PC-9 (cell line): ENCODE measurements around the gene PVALB. TPM values are rescaled to one million over a fixed set of nuclear protein-coding genes. Genes with fewer than 3 reads are reported as not detected.
A peak's percentile ranks its signal among the peaks of the same experiment; 100 is the strongest.

Source experiments
- BruUV-seq: library from RNA; stranded (reverse); fragments of 400-500 nt; replicated peaks from 2 replicates; lab custom pipeline; 2021; lab: Mats Ljungman, UMichigan
- CTCF ChIA-PET: fragments of 300-600 bp; sonication (Branson Sonifier 250); formaldehyde crosslinking; loops from one replicate; lab custom pipeline; 2022; ENCODE audit warnings: antibody characterized with exemption; lab: Charles Lee
- POLR2A ChIA-PET: fragments of 300-600 bp; sonication (Branson Sonifier 250); formaldehyde crosslinking; loops from one replicate; lab custom pipeline; 2022; ENCODE audit warnings: antibody characterized with exemption; ENCODE audit not compliant: unreplicated experiment; lab: Charles Lee
- DNase-seq, 2 experiments: peaks; one replicate each; pipeline versions ENCODE4 v3.0.0 to v3.0.0-alpha.2; 2015 to 2022; ENCODE audit warnings: mixed read lengths in 1 of 2
- H2AFZ ChIP-seq: fragments of 200-600 bp; sonication (generic); 2 replicates; pipeline ENCODE4 v1.8.1; 2017; ENCODE audit warnings: antibody characterized with exemption
- H3F3A ChIP-seq: fragments of 200-600 bp; sonication (generic); 2 replicates; pipeline ENCODE4 v1.8.1; 2017; ENCODE audit warnings: antibody characterized with exemption, mild to moderate bottlenecking, low read depth; ENCODE audit not compliant: insufficient read depth
- H3K27ac ChIP-seq: fragments of 200-600 bp; sonication (generic); 2 replicates; pipeline ENCODE4 v1.6.1; 2016; ENCODE audit warnings: mixed run types
- H3K27me3 ChIP-seq: fragments of 200-600 bp; sonication (generic); 2 replicates; pipeline ENCODE4 v1.6.1; 2016; ENCODE audit warnings: low read depth, mixed run types; ENCODE audit not compliant: insufficient read depth
- H3K36me3 ChIP-seq: fragments of 200-600 bp; sonication (generic); 2 replicates; pipeline ENCODE4 v1.6.1; 2016; ENCODE audit warnings: low read depth, mixed run types
- H3K4me1 ChIP-seq: fragments of 200-600 bp; sonication (generic); replicated peaks from 2 replicates; pipeline ENCODE4 v1.6.1; 2016; ENCODE audit warnings: mixed run types; ENCODE audit not compliant: insufficient read depth
- H3K4me2 ChIP-seq: fragments of 200-600 bp; sonication (generic); 2 replicates; pipeline ENCODE4 v1.6.1; 2017; ENCODE audit warnings: mixed run types
- H3K4me3 ChIP-seq: fragments of 200-600 bp; sonication (generic); 2 replicates; pipeline ENCODE4 v1.6.1; 2016; ENCODE audit warnings: mixed run types
- H3K79me2 ChIP-seq: fragments of 200-600 bp; sonication (generic); 2 replicates; pipeline ENCODE4 v1.6.1; 2017; ENCODE audit warnings: low read depth, mixed run types
- H3K9me2 ChIP-seq: fragments of 200-600 bp; sonication (generic); 2 replicates; pipeline ENCODE4 v1.8.1; 2017; ENCODE audit warnings: mild to moderate bottlenecking; ENCODE audit not compliant: insufficient read depth
- H3K9me3 ChIP-seq: fragments of 200-600 bp; sonication (generic); 2 replicates; pipeline ENCODE4 v1.8.1; 2016; ENCODE audit warnings: low read depth; ENCODE audit not compliant: insufficient read depth
- H4K20me1 ChIP-seq: fragments of 200-600 bp; sonication (generic); 2 replicates; pipeline ENCODE4 v1.8.1; 2017; ENCODE audit not compliant: insufficient read depth
- EZH2 ChIP-seq: fragments of 200-600 bp; sonication (generic); IDR thresholded peaks from 2 replicates; pipeline ENCODE4 v1.8.0; 2017; ENCODE audit warnings: antibody characterized with exemption, low read depth
- intact Hi-C: fragments of 100-400 bp; cut with micrococcal nuclease; formaldehyde crosslinking; loops from one replicate; pipeline ENCODE4 v1.10.0; 2022; ENCODE audit not compliant: unreplicated experiment
- total RNA-seq: library from RNA; stranded (reverse); gene quantifications from 2 replicates; pipeline ENCODE4 v1.2.3, GENCODE V29; 2021
- TF ChIP-seq, protein P1 (sequence below): fragments of 200-600 bp; sonication (generic); conservative IDR thresholded peaks from 2 replicates; pipeline ENCODE4 v1.6.1; 2017; ENCODE audit warnings: mixed run types, antibody characterized with exemption, mild to moderate bottlenecking, moderate library complexity

PVALB gene
- total RNA-seq, 1 experiment from 2014 or later, result not detected

DNA sequence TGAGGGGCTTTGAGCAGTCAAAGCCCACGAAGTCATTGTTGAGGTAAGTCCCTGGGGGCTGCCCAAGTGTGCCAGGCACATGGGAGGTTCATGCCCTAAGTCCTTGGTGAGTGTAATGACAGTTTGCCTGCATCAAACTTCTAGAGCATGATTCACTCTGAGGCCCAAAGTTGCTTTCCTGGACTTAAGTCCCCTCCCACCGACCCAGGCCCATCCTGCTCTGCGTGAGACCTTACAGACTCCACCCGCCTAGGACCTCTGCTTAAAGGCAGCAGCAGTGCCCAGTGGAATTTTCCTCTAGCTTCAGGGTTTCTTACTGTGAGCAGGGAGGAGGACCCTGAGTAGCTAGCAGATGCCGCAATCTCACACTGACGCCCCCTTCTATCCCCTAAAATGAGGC lies 5.7 kb upstream of the PVALB start:
- ChIA-PET POLR2A (interaction anchor here (0.6 kb wide), 1 partner anchor 1319 kb away, joined by 4 read pairs; no protein-coding TSS in a partner anchor), CTCF (interaction anchor here (0.6 kb wide), 1 partner anchor 340 kb away, joined by 8 read pairs; no protein-coding TSS in a partner anchor)
- H3K4me2 ChIP-seq, result no peak overlapping the region
- no peaks in the 10 kb centered on the region for H3K79me2 ChIP-seq
- no peaks in the 10 kb centered on the region for H3K9me3 ChIP-seq
- intact Hi-C loops, result no loop called here
- H3K4me1 ChIP-seq, result no peaks in the 10 kb centered on the region
- no peaks in the 10 kb centered on the region for H3K9me2 ChIP-seq
- H2AFZ ChIP-seq, result no peak overlapping the region
- no peak overlapping the region for H3K4me3 ChIP-seq
- H3K27me3 ChIP-seq, result peaks cover 33% of the 10 kb centered on the region
- no peaks in the 10 kb centered on the region for H3F3A ChIP-seq
- no TSS peak for BruUV-seq
- no peak for DNase-seq
- no peak overlapping the region for H3K27ac ChIP-seq
- no peaks in the 10 kb centered on the region for H3K36me3 ChIP-seq
- H4K20me1 ChIP-seq, result no peaks in the 10 kb centered on the region
- TF ChIP-seq, protein P1, sequence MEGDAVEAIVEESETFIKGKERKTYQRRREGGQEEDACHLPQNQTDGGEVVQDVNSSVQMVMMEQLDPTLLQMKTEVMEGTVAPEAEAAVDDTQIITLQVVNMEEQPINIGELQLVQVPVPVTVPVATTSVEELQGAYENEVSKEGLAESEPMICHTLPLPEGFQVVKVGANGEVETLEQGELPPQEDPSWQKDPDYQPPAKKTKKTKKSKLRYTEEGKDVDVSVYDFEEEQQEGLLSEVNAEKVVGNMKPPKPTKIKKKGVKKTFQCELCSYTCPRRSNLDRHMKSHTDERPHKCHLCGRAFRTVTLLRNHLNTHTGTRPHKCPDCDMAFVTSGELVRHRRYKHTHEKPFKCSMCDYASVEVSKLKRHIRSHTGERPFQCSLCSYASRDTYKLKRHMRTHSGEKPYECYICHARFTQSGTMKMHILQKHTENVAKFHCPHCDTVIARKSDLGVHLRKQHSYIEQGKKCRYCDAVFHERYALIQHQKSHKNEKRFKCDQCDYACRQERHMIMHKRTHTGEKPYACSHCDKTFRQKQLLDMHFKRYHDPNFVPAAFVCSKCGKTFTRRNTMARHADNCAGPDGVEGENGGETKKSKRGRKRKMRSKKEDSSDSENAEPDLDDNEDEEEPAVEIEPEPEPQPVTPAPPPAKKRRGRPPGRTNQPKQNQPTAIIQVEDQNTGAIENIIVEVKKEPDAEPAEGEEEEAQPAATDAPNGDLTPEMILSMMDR, result no peak
- TF ChIP-seq EZH2, result no peak

DNA sequence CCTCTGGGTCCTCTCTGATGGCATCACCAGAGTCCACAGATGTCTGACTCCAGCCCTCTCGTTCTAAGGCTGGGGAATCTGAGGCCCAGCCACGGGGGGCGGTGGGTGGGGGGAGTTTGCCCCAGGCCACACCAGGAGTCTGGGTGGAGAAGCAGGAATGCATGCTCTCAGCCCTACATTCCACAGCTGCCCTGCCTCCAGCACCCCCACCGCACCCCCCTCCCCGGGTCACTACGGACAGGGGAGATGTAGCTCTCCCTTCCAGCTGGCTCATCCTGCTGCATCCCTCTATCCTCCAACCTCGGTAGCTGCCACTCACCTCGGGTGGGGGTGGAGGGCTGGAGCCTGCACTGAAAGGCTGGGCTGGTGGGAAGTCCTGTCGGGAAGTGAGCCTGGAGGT lies 2.3 kb upstream of the PVALB start:
- Histone ChIP-seq H3F3A (no peaks in the 10 kb centered on the region), H3K27ac (no peak overlapping the region), H3K9me2 (no peaks in the 10 kb centered on the region), H3K36me3 (no peaks in the 10 kb centered on the region), H3K27me3 (peaks cover 67% of the 10 kb centered on the region), H4K20me1 (no peaks in the 10 kb centered on the region), H3K9me3 (no peaks in the 10 kb centered on the region), H3K4me3 (no peak overlapping the region), H3K79me2 (no peaks in the 10 kb centered on the region), H3K4me2 (no peak overlapping the region), H2AFZ (no peak overlapping the region), H3K4me1 (0 out of 2 replicates have a peak, but pooled peaks cover 5% of the 10 kb centered on the region)
- no TSS peak for BruUV-seq
- no peak for DNase-seq
- intact Hi-C loops, result no loop called here
- no peak for TF ChIP-seq EZH2
- ChIA-PET CTCF (interaction anchor here (1.0 to 1.2 kb wide), 2 partner anchors 12 to 37 kb away, joined by 3 to 5 read pairs; no protein-coding TSS in a partner anchor), POLR2A (no interaction called here)

DNA sequence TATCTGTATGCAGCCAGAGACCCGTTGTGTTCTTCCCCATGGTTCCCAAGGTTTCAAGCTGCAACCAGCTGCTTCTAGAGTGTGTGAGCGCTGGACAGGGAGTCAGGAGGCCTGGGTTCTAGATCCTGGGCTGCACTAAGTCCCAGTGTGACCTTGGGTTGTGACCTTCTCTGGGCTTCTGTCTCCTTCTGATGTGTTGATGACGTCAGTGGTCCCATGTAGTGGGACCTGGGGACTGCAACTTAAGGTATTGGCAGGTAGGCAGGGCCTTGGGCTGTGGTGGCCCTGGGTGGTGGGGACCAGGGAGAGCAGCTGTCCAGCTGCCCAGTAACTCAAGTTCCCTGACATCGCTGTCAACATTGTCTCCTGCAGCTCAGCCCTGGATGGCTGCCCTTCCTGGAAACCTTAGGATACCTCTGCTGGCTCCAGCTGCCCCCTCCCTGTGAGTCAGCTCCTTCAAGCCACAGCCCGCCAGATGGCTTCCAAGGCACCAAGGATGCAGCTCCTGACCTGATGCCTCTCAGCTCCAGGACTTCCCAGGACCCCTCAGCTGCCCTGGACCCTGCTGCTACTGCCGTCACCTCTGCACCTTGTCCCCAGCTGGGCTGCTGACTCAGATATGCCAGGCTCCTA lies 1.3 kb upstream of the PVALB start:
- Histone ChIP-seq H3K9me3 (no peaks in the 10 kb centered on the region), H3K9me2 (no peaks in the 10 kb centered on the region), H2AFZ (no peak overlapping the region), H3K4me2 (no peak overlapping the region), H3F3A (no peaks in the 10 kb centered on the region), H3K36me3 (no peaks in the 10 kb centered on the region), H3K4me1 (0 out of 2 replicates have a peak, but pooled peaks cover 5% of the 10 kb centered on the region), H3K4me3 (no peak overlapping the region), H4K20me1 (no peaks in the 10 kb centered on the region), H3K79me2 (no peaks in the 10 kb centered on the region), H3K27me3 (peaks cover 77% of the 10 kb centered on the region), H3K27ac (no peak overlapping the region)
- TF ChIP-seq, protein P1, result no peak
- TF ChIP-seq EZH2, result no peak
- peak in 1 of 2 experiments; percentile 41 for DNase-seq
- ChIA-PET CTCF (interaction anchor here (1.0 to 1.2 kb wide), 2 partner anchors 11 to 38 kb away, joined by 3 to 5 read pairs; no protein-coding TSS in a partner anchor), POLR2A (no interaction called here)
- intact Hi-C loops, result no loop called here
- BruUV-seq, result no TSS peak
